ENCODE results near the gene P2RY14.
"Not testable (repeated sequence)": the region's sequence is repeated elsewhere in the genome, so short reads cannot be mapped to it uniquely, and the experiment has no call there.

P2RY14 gene

GRCh38 chr3:151259664-151260063 is 18.7 kb downstream of the P2RY14 start:
- DNase-seq (ENCODE audit: low spot score): no peak

GRCh38 chr3:151256749-151257148 is 21.6 kb downstream of the P2RY14 start:
- DNase-seq (ENCODE audit: low spot score): no peak

- DNase-seq (ENCODE audit: low spot score): no peak
These were observed 29.5 kb downstream of the P2RY14 start for GRCh38 chr3:151248772-151249337.

GRCh38 chr3:151242006-151242405 is 36.3 kb downstream of the P2RY14 start:
- not testable (repeated sequence) for DNase-seq (ENCODE audit: low spot score)

GRCh38 chr3:151236736-151237135 is 41.6 kb downstream of the P2RY14 start:
- no peak for DNase-seq (ENCODE audit: low spot score)

- no peak for DNase-seq (ENCODE audit: low spot score)
These were observed 42.0 kb downstream of the P2RY14 start for GRCh38 chr3:151236316-151236715.

- no peak for DNase-seq (ENCODE audit: low spot score)
These were observed 43.5 kb downstream of the P2RY14 start for GRCh38 chr3:151234825-151235224.

- DNase-seq (ENCODE audit: low spot score): no peak
These were observed 45.4 kb downstream of the P2RY14 start for GRCh38 chr3:151232991-151233390.

GRCh38 chr3:151232403-151232802 is 45.9 kb downstream of the P2RY14 start:
- DNase-seq (ENCODE audit: low spot score): not testable (repeated sequence)

- no peak for DNase-seq (ENCODE audit: low spot score)
These were observed 47.7 kb downstream of the P2RY14 start for GRCh38 chr3:151230646-151231045.

- DNase-seq (ENCODE audit: low spot score): no peak
These were observed 49.7 kb downstream of the P2RY14 start for GRCh38 chr3:151228666-151229040.

- peak; percentile 70 for DNase-seq (ENCODE audit: low spot score)
These were observed 50.3 kb downstream of the P2RY14 start for GRCh38 chr3:151227807-151228665.

GRCh38 chr3:151227266-151227806 is 51.0 kb downstream of the P2RY14 start:
- no peak for DNase-seq (ENCODE audit: low spot score)

- DNase-seq (ENCODE audit: low spot score): no peak
These were observed 51.5 kb downstream of the P2RY14 start for GRCh38 chr3:151226825-151227224.

- no peak for DNase-seq (ENCODE audit: low spot score)
These were observed 52.2 kb downstream of the P2RY14 start for GRCh38 chr3:151226088-151226563.

- DNase-seq (ENCODE audit: low spot score): no peak
These were observed 53.0 kb downstream of the P2RY14 start for GRCh38 chr3:151225040-151225975.

GRCh38 chr3:151224268-151224866 is 54.0 kb downstream of the P2RY14 start:
- no peak for DNase-seq (ENCODE audit: low spot score)

GRCh38 chr3:151219056-151219455 is 59.3 kb downstream of the P2RY14 start:
- DNase-seq (ENCODE audit: low spot score): no peak

- no peak for DNase-seq (ENCODE audit: low spot score)
These were observed 60.2 kb downstream of the P2RY14 start for GRCh38 chr3:151218136-151218535.

- DNase-seq (ENCODE audit: low spot score): no peak
These were observed 61.4 kb downstream of the P2RY14 start for GRCh38 chr3:151216641-151217607.
